HG02852 (cell line): ENCODE data around the gene PRELID2.
A peak's percentile ranks its signal among the peaks of the same experiment; 100 is the strongest.
"Not testable (repeated sequence)": the region's sequence is repeated elsewhere in the genome, so short reads cannot be mapped to it uniquely, and the experiment has no call there.

Experiments
- ATAC-seq: cut with Tn5 transposase; IDR thresholded peaks from one replicate; pipeline ENCODE4 v1.9.1; 2021; ENCODE audit warnings: mild to moderate bottlenecking, moderate library complexity; ENCODE audit not compliant: unreplicated experiment

Gene PRELID2

GRCh38 chr5:145840458-145841132 is 5.5 kb upstream of the PRELID2 start:
- no peak for ATAC-seq

GRCh38 chr5:145838276-145838675 is 3.1 kb upstream of the PRELID2 start:
- ATAC-seq = no peak

GRCh38 chr5:145836241-145836640 is 1.1 kb upstream of the PRELID2 start:
- not testable (repeated sequence) for ATAC-seq

- no peak for ATAC-seq
Observed at GRCh38 chr5:145835848-145836239, 702 bp upstream of the PRELID2 start.

GRCh38 chr5:145834554-145834916 is 607 bp downstream of the PRELID2 start:
- no peak for ATAC-seq

GRCh38 chr5:145833631-145834200 is 1.4 kb downstream of the PRELID2 start:
- ATAC-seq = no peak

GRCh38 chr5:145830594-145830993 is 4.5 kb downstream of the PRELID2 start:
- ATAC-seq = no peak

- ATAC-seq = no peak
Observed at GRCh38 chr5:145829708-145830361, 5.3 kb downstream of the PRELID2 start.

GRCh38 chr5:145826895-145827674 is 8.1 kb downstream of the PRELID2 start:
- no peak for ATAC-seq

GRCh38 chr5:145825751-145826180 is 9.4 kb downstream of the PRELID2 start:
- peak; percentile 57 for ATAC-seq

GRCh38 chr5:145824040-145824439 is 11.1 kb downstream of the PRELID2 start:
- no peak for ATAC-seq

GRCh38 chr5:145818604-145819003 is 16.5 kb downstream of the PRELID2 start:
- ATAC-seq = no peak

- ATAC-seq = no peak
Observed at GRCh38 chr5:145812877-145813276, 22.3 kb downstream of the PRELID2 start.

- no peak for ATAC-seq
Observed at GRCh38 chr5:145811834-145812625, 23.1 kb downstream of the PRELID2 start.

- ATAC-seq = no peak
Observed at GRCh38 chr5:145806923-145807322, 28.2 kb downstream of the PRELID2 start.

- no peak for ATAC-seq
Observed at GRCh38 chr5:145805819-145806218, 29.3 kb downstream of the PRELID2 start.

- ATAC-seq = no peak
Observed at GRCh38 chr5:145804701-145805100, 30.4 kb downstream of the PRELID2 start.

- no peak for ATAC-seq
Observed at GRCh38 chr5:145803112-145804004, 31.8 kb downstream of the PRELID2 start.

- ATAC-seq = no peak
Observed at GRCh38 chr5:145801195-145801594, 33.9 kb downstream of the PRELID2 start.

- no peak for ATAC-seq
Observed at GRCh38 chr5:145800181-145800580, 35.0 kb downstream of the PRELID2 start.
